Caco-2 (cell line): ENCODE data around the gene TMCC1. TPM values are rescaled to one million over a fixed set of nuclear protein-coding genes. Genes with fewer than 3 reads are reported as not detected.

ENCODE experiments used
- Bru-seq: library from RNA; stranded (reverse); fragments of 400-500 nt; gene quantifications from one replicate; lab custom pipeline; 2021; lab: Mats Ljungman, UMichigan
- BruChase-seq, 2 experiments: library from RNA; stranded (reverse); fragments of 400-500 nt; gene quantifications; one replicate each; lab custom pipeline; 2021; lab: Mats Ljungman, UMichigan
- BruUV-seq: library from RNA; stranded (reverse); fragments of 400-500 nt; replicated peaks from 2 replicates; lab custom pipeline; 2021; lab: Mats Ljungman, UMichigan
- CTCF ChIA-PET: fragments of 300-600 bp; sonication (Branson Sonifier 250); formaldehyde crosslinking; loops from one replicate; lab custom pipeline; 2022; ENCODE audit warnings: antibody characterized with exemption; lab: Charles Lee
- POLR2A ChIA-PET: fragments of 300-600 bp; sonication (Branson Sonifier 250); formaldehyde crosslinking; loops from one replicate; lab custom pipeline; 2022; ENCODE audit warnings: antibody characterized with exemption; lab: Charles Lee
- DNase-seq, 2 experiments: peaks; one replicate each; pipeline versions ENCODE4 v3.0.0 to v3.0.0-alpha.2; 2020 to 2022
- H3K27me3 ChIP-seq: replicated peaks from 2 replicates; pipeline ENCODE4 v1.6.0; 2011; ENCODE audit warnings: low read length; ENCODE audit not compliant: control insufficient read depth, insufficient read depth
- H3K36me3 ChIP-seq: 2 replicates; pipeline ENCODE4 v1.5.1; 2011; ENCODE audit warnings: low read length; ENCODE audit not compliant: control insufficient read depth, insufficient read depth
- H3K4me1 ChIP-seq: fragments of 250-450 bp; sonication (Bioruptor Pico); 2 replicates; pipeline ENCODE4 v1.5.1; 2020; ENCODE audit warnings: mild to moderate bottlenecking
- H3K4me3 ChIP-seq: 2 replicates; pipeline ENCODE4 v1.5.1; 2011; ENCODE audit warnings: low read depth, mild to moderate bottlenecking, control low read depth, low read length
- H3K9me3 ChIP-seq: fragments of 250-450 bp; sonication (Bioruptor Pico); 2 replicates; pipeline ENCODE4 v1.5.1; 2020; ENCODE audit warnings: mild to moderate bottlenecking, moderate library complexity
- H3K27ac Mint-ChIP-seq: one replicate; pipeline ENCODE4 v1.8.0; 2022; ENCODE audit warnings: mixed read lengths; ENCODE audit not compliant: unreplicated experiment
- H3K27me3 Mint-ChIP-seq: one replicate; pipeline ENCODE4 v1.8.0; 2022; ENCODE audit warnings: mixed read lengths; ENCODE audit not compliant: insufficient read depth, unreplicated experiment
- H3K36me3 Mint-ChIP-seq: one replicate; pipeline ENCODE4 v1.8.0; 2022; ENCODE audit warnings: mild to moderate bottlenecking, mixed read lengths; ENCODE audit not compliant: insufficient read depth, unreplicated experiment
- H3K4me1 Mint-ChIP-seq: one replicate; pipeline ENCODE4 v1.8.0; 2022; ENCODE audit warnings: low read depth, mixed read lengths; ENCODE audit not compliant: unreplicated experiment
- H3K4me3 Mint-ChIP-seq: one replicate; pipeline ENCODE4 v1.8.0; 2022; ENCODE audit warnings: mild to moderate bottlenecking, moderate library complexity, mixed read lengths; ENCODE audit not compliant: unreplicated experiment
- H3K9me3 Mint-ChIP-seq: one replicate; pipeline ENCODE4 v1.8.0; 2022; ENCODE audit warnings: mixed read lengths; ENCODE audit not compliant: unreplicated experiment
- CTCF ChIP-seq, 2 experiments: fragments of 200-600 bp in 1 of 2; IDR thresholded peaks; 1 replicate in 1 of 2; 2 replicates in 1 of 2; pipeline versions ENCODE4 v1.5.1 to v1.8.0; 2011 to 2022; ENCODE audit warnings: antibody characterized with exemption in 1 of 2, control low read depth in 1 of 2, inconsistent platforms in 1 of 2, low read depth in 1 of 2, low read length in 1 of 2, mild to moderate bottlenecking in 1 of 2, moderate library complexity in 1 of 2; ENCODE audit not compliant: insufficient read depth in 1 of 2, severe bottlenecking in 1 of 2, unreplicated experiment in 1 of 2
- intact Hi-C: fragments of 100-400 bp; cut with micrococcal nuclease; formaldehyde crosslinking; loops from one replicate; pipeline ENCODE4 v1.10.0; 2022; ENCODE audit not compliant: unreplicated experiment
- long read RNA-seq: library from polyadenylated mRNA; stranded (forward); transcript quantifications from one replicate; pipeline ENCODE4 v2.0.0, GENCODE V29; 2022
- total RNA-seq: library from RNA; stranded (reverse); gene quantifications from 2 replicates; pipeline ENCODE4 v1.2.3, GENCODE V29; 2022

Gene TMCC1
- total RNA-seq, result 26.0 and 27.8 TPM in 2 replicates
- Bru-seq, nascent RNA, result percentile 78 among the genes with signal in this experiment
- BruChase-seq, experiment 1, labeled RNA remaining after a 2-hour chase, result percentile 73 among the genes with signal in this experiment
- percentile 69 among the genes with signal in this experiment for BruChase-seq, experiment 2, labeled RNA remaining after a 6-hour chase
- long read RNA-seq, partial matches to known transcripts, result 1 of 18 reads
- long read RNA-seq, other reads (novel, unspliced or antisense), result 14 of 18 reads

- BruUV-seq, result no TSS peak
- Histone ChIP-seq H3K4me3 (peak within 1 kb of the TSS; percentile 97), H3K4me1 (peaks cover 14% of the 10 kb centered on the region), H3K9me3 (no peaks in the 10 kb centered on the region), H3K27me3 (no peaks in the 10 kb centered on the region), H3K36me3 (no peaks in the 10 kb centered on the region)
- peaks cover 14% of the 10 kb centered on the region for H3K4me1 Mint-ChIP-seq
- no peak for TF ChIP-seq CTCF (IDR thresholded peaks at IDR 0.05; ENCODE audit: insufficient read depth in 1 of 2, low read depth in 1 of 2, low read length in 1 of 2, severe bottlenecking in 1 of 2, unreplicated experiment in 1 of 2)
- peak within 1 kb of the TSS; percentile 92 for H3K4me3 Mint-ChIP-seq
- no peaks in the 10 kb centered on the region for H3K9me3 Mint-ChIP-seq
- ChIA-PET POLR2A (interaction anchor here (0.7 to 1.5 kb wide), 3 partner anchors 14 to 218 kb away, joined by 3 to 5 read pairs (median 4); no protein-coding TSS in a partner anchor), CTCF (interaction anchor here (0.9 to 1.3 kb wide), 2 partner anchors 48 to 403 kb away, joined by 4 to 5 read pairs; no protein-coding TSS in a partner anchor)
- H3K27ac Mint-ChIP-seq, result peak within 1 kb of the TSS; percentile 88
- intact Hi-C loops, result loop anchor here (1.0 to 2.0 kb wide), 3 partner anchors 15 to 266 kb away; no protein-coding TSS in a partner anchor
- no peaks in the 10 kb centered on the region for H3K27me3 Mint-ChIP-seq
- no peaks in the 10 kb centered on the region for H3K36me3 Mint-ChIP-seq
- DNase-seq, result peak; percentile 94
These were observed at the start of gene TMCC1 for GRCh38 chr3:129893581-129894070. Gene TMCC1 (minus strand): TSS chr3:129893711.

GRCh38 chr3:129943020-129943419 is 49.5 kb upstream of the TMCC1 start:
- intact Hi-C loops, result loop anchor here (2.0 to 5.0 kb wide), 3 partner anchors 49 to 299 kb away; no protein-coding TSS in a partner anchor
- POLR2A ChIA-PET, result no interaction called here
- H3K36me3 Mint-ChIP-seq, result peaks cover 4% of the 10 kb centered on the region

More at GRCh38 chr3:129943020-129943419, 49.5 kb upstream of the TMCC1 start:
- Histone ChIP-seq H3K36me3 (no peaks in the 10 kb centered on the region), H3K9me3 (no peaks in the 10 kb centered on the region), H3K4me1 (no peaks in the 10 kb centered on the region), H3K27me3 (no peaks in the 10 kb centered on the region), H3K4me3 (no peak overlapping the region)
- no peak overlapping the region for H3K27ac Mint-ChIP-seq
- H3K9me3 Mint-ChIP-seq, result no peaks in the 10 kb centered on the region
- peaks cover 2% of the 10 kb centered on the region for H3K27me3 Mint-ChIP-seq
- no peaks in the 10 kb centered on the region for H3K4me1 Mint-ChIP-seq
- DNase-seq, result no peak
- no peak overlapping the region for H3K4me3 Mint-ChIP-seq
- BruUV-seq, result no TSS peak
- no peak for TF ChIP-seq CTCF (IDR thresholded peaks at IDR 0.05; ENCODE audit: insufficient read depth in 1 of 2, low read depth in 1 of 2, low read length in 1 of 2, severe bottlenecking in 1 of 2, unreplicated experiment in 1 of 2)
- CTCF ChIA-PET, result interaction anchor here (0.6 to 2.7 kb wide), 7 partner anchors 49 to 453 kb away, joined by 3 to 34 read pairs (median 10); no protein-coding TSS in a partner anchor
